IMR-90 (cell line): ENCODE data around the gene ATP2A3. TPM values are rescaled to one million over a fixed set of nuclear protein-coding genes. Genes with fewer than 3 reads are reported as not detected.

Source experiments
- ATAC-seq: fragments of 200-7000 bp; cut with Tn5 transposase; 2 replicates; pipeline ENCODE4 v1.9.1; 2020; ENCODE audit warnings: low read depth, mild to moderate bottlenecking, moderate library complexity
- BruUV-seq: library from RNA; stranded (reverse); fragments of 400-500 nt; replicated peaks from 2 replicates; lab custom pipeline; 2021; lab: Mats Ljungman, UMichigan
- CTCF ChIA-PET: fragments of 300-600 bp; formaldehyde crosslinking; extraction: SDS; loops from one replicate; lab custom pipeline; 2021; ENCODE audit warnings: antibody characterized with exemption; lab: Yijun Ruan, JAX
- POLR2A ChIA-PET: fragments of 300-600 bp; sonication (Branson Sonifier 250); formaldehyde crosslinking; loops from one replicate; lab custom pipeline; 2022; ENCODE audit warnings: antibody characterized with exemption; ENCODE audit not compliant: unreplicated experiment; lab: Charles Lee
- DNase-seq: peaks from one replicate; pipeline ENCODE4 v3.0.0; 2013
- H2AFZ ChIP-seq: replicated peaks from 2 replicates; pipeline ENCODE3; 2013; ENCODE audit warnings: low read length, mild to moderate bottlenecking; ENCODE audit not compliant: poor library complexity
- H2AK5ac ChIP-seq: 2 replicates; pipeline ENCODE4 v1.6.1; 2013; ENCODE audit warnings: low read depth, low read length, inconsistent platforms
- H2AK9ac ChIP-seq: replicated peaks from 2 replicates; pipeline ENCODE3; 2013; ENCODE audit warnings: mild to moderate bottlenecking, low read depth, low read length, moderate library complexity; ENCODE audit not compliant: poor library complexity
- H2BK120ac ChIP-seq: 2 replicates; pipeline ENCODE4 v1.6.1; 2013; ENCODE audit warnings: low read depth, low read length, inconsistent platforms
- H2BK15ac ChIP-seq: 3 replicates; pipeline ENCODE4 v1.6.1; 2013; ENCODE audit warnings: low read depth, low read length, inconsistent platforms
- H2BK20ac ChIP-seq: 2 replicates; pipeline ENCODE4 v1.6.1; 2013; ENCODE audit warnings: low read depth, mild to moderate bottlenecking, inconsistent platforms, low read length, moderate library complexity
- H2BK5ac ChIP-seq: 2 replicates; pipeline ENCODE4 v1.6.1; 2013; ENCODE audit warnings: mild to moderate bottlenecking, low read depth, low read length, inconsistent platforms; ENCODE audit not compliant: poor library complexity, severe bottlenecking
- H3K14ac ChIP-seq: replicated peaks from 2 replicates; pipeline ENCODE4 v1.6.1; 2013; ENCODE audit warnings: low read depth, low read length, inconsistent platforms
- H3K18ac ChIP-seq: 2 replicates; pipeline ENCODE4 v1.6.1; 2013; ENCODE audit warnings: low read depth, low read length, control low read depth
- H3K23ac ChIP-seq: 2 replicates; pipeline ENCODE4 v1.6.1; 2013; ENCODE audit warnings: low read depth, low read length, inconsistent platforms
- H3K27ac ChIP-seq: 2 replicates; pipeline ENCODE4 v1.5.1; 2013; ENCODE audit warnings: mild to moderate bottlenecking, control low read depth, low read length; ENCODE audit not compliant: insufficient read depth
- H3K27me3 ChIP-seq: 2 replicates; pipeline ENCODE4 v1.6.1; 2013; ENCODE audit warnings: low read length; ENCODE audit not compliant: control insufficient read depth, insufficient read depth
- H3K36me3 ChIP-seq: 2 replicates; pipeline ENCODE4 v1.6.1; 2013; ENCODE audit warnings: low read length, mixed read lengths; ENCODE audit not compliant: control insufficient read depth, insufficient read depth
- H3K4ac ChIP-seq: 2 replicates; pipeline ENCODE4 v1.6.1; 2013; ENCODE audit warnings: low read depth, low read length, inconsistent platforms
- H3K4me1 ChIP-seq: 2 replicates; pipeline ENCODE4 v1.6.1; 2013; ENCODE audit warnings: low read length, mixed read lengths; ENCODE audit not compliant: control insufficient read depth, insufficient read depth
- H3K4me2 ChIP-seq: 2 replicates; pipeline ENCODE4 v1.6.1; 2013; ENCODE audit warnings: low read depth, mild to moderate bottlenecking, control low read depth, low read length, moderate library complexity
- H3K4me3 ChIP-seq: 2 replicates; pipeline ENCODE4 v1.5.1; 2013; ENCODE audit warnings: low read depth, mild to moderate bottlenecking, control low read depth, low read length, moderate library complexity; ENCODE audit not compliant: insufficient read depth
- H3K56ac ChIP-seq: 2 replicates; pipeline ENCODE4 v1.6.1; 2013; ENCODE audit warnings: low read length, inconsistent platforms; ENCODE audit not compliant: insufficient read depth; ENCODE audit errors: extremely low read depth
- H3K79me1 ChIP-seq, 2 experiments: 2 replicates each; pipeline ENCODE4 v1.6.1; 2013; ENCODE audit warnings: low read length in 2 of 2, inconsistent platforms in 1 of 2, low read depth in 1 of 2
- H3K9ac ChIP-seq: 2 replicates; pipeline ENCODE4 v1.6.1; 2013; ENCODE audit warnings: low read depth, low read length, control low read depth
- H3K9me1 ChIP-seq: 2 replicates; pipeline ENCODE4 v1.6.1; 2013; ENCODE audit warnings: low read length, inconsistent platforms; ENCODE audit not compliant: insufficient read depth
- H3K9me3 ChIP-seq: 2 replicates; pipeline ENCODE4 v1.6.1; 2013; ENCODE audit warnings: low read length; ENCODE audit not compliant: control insufficient read depth, insufficient read depth
- H4K20me1 ChIP-seq: 2 replicates; pipeline ENCODE4 v1.6.1; 2013; ENCODE audit warnings: low read length, inconsistent platforms; ENCODE audit not compliant: insufficient read depth
- H4K5ac ChIP-seq: 2 replicates; pipeline ENCODE4 v1.6.1; 2013; ENCODE audit warnings: mild to moderate bottlenecking, low read depth, low read length, control low read depth
- H4K8ac ChIP-seq, 2 experiments: 2 replicates each; pipeline ENCODE4 v1.6.1; 2013; ENCODE audit warnings: low read depth in 2 of 2, low read length in 2 of 2, control low read depth in 1 of 2, inconsistent platforms in 1 of 2
- H4K91ac ChIP-seq: 2 replicates; pipeline ENCODE4 v1.6.1; 2013; ENCODE audit warnings: low read depth, low read length, inconsistent platforms; ENCODE audit not compliant: insufficient read depth
- CEBPB ChIP-seq: IDR thresholded peaks from 2 replicates; pipeline ENCODE4 v1.6.1; 2012; ENCODE audit warnings: low read depth, low read length, improper control_type of control experiment
- CHD1 ChIP-seq: IDR thresholded peaks from 2 replicates; pipeline ENCODE4 v1.6.1; 2012; ENCODE audit warnings: low read depth, low read length, improper control_type of control experiment
- MAFK ChIP-seq: IDR thresholded peaks from 2 replicates; pipeline ENCODE4 v1.6.1; 2012; ENCODE audit warnings: low read depth, low read length, improper control_type of control experiment
- MAZ ChIP-seq: IDR thresholded peaks from 2 replicates; pipeline ENCODE4 v1.6.1; 2012; ENCODE audit warnings: low read depth, mild to moderate bottlenecking, low read length, improper control_type of control experiment, moderate library complexity, borderline replicate concordance
- MXI1 ChIP-seq: IDR thresholded peaks from 2 replicates; pipeline ENCODE4 v1.6.1; 2012; ENCODE audit warnings: low read depth, mild to moderate bottlenecking, low read length, moderate library complexity, borderline replicate concordance
- POLR2A ChIP-seq: IDR thresholded peaks from 2 replicates; pipeline ENCODE4 v1.6.1; 2012; ENCODE audit warnings: mild to moderate bottlenecking, low read depth, low read length
- RCOR1 ChIP-seq: IDR thresholded peaks from 2 replicates; pipeline ENCODE4 v1.6.1; 2012; ENCODE audit warnings: mild to moderate bottlenecking, low read length, improper control_type of control experiment; ENCODE audit not compliant: insufficient replicate concordance
- RFX5 ChIP-seq: IDR thresholded peaks from 2 replicates; pipeline ENCODE4 v1.8.0; 2012; ENCODE audit warnings: low read depth, mild to moderate bottlenecking, low read length, moderate library complexity
- SMC3 ChIP-seq: fragments of 150-350 bp; IDR thresholded peaks from 2 replicates; pipeline ENCODE4 v1.6.1; 2016; ENCODE audit warnings: low read depth, mild to moderate bottlenecking, antibody characterized with exemption, low read length, moderate library complexity
- USF2 ChIP-seq: fragments of 150-350 bp; IDR thresholded peaks from 2 replicates; pipeline ENCODE4 v1.6.1; 2017; ENCODE audit warnings: mild to moderate bottlenecking, antibody characterized with exemption, low read length, low read depth
- WGBS, 2 experiments: methylation state at CpG; one replicate each; pipeline versions ENCODE4 v1.1.5 to v1.1.7; 2013; ENCODE audit warnings: missing lambda C conversion rate in 2 of 2; ENCODE audit not compliant: insufficient read length in 1 of 2; ENCODE audit errors: extremely low coverage in 2 of 2; 5-methylcytosine and 5-hydroxymethylcytosine counted together
- dilution Hi-C: fragments of 300-500 bp; cut with HindIII; formaldehyde crosslinking; loops from one replicate; pipeline ENCODE4 v1.14.3; 2018; ENCODE audit warnings: low sequenced_read_pairs; ENCODE audit not compliant: unreplicated experiment
- in situ Hi-C: fragments of 300-500 bp; cut with MboI; formaldehyde crosslinking; loops from 3 replicates; pipeline ENCODE4 v1.14.3; 2019; ENCODE audit warnings: low sequenced_read_pairs, inconsistent platforms, mixed read lengths
- intact Hi-C: fragments of 100-400 bp; cut with micrococcal nuclease; formaldehyde crosslinking; loops from 2 replicates; pipeline ENCODE4 v1.10.0; 2022
- polyA plus RNA-seq, 3 experiments: library from polyadenylated mRNA; depleted of rRNA; stranded (reverse); fragments of >200 nt; gene quantifications; 2 replicates each; pipeline ENCODE4 v1.2.3, GENCODE V29; 2012; ENCODE audit warnings: low replicate concordance in 1 of 3
- total RNA-seq: library from RNA; depleted of rRNA; stranded (reverse); fragments of >200 nt; gene quantifications from 2 replicates; pipeline ENCODE4 v1.2.3, GENCODE V29; 2012
- TF ChIP-seq, protein P1 (sequence below): fragments of 150-350 bp; IDR thresholded peaks from 2 replicates; pipeline ENCODE4 v1.6.1; 2016; ENCODE audit warnings: low read depth, mild to moderate bottlenecking, low read length, moderate library complexity, borderline replicate concordance

The ATP2A3 gene
- total and polyA plus RNA-seq, 2 of the 4 experiments (the other 2 are of a cell fraction) = 0.18 to 0.63 TPM

GRCh38 chr17:3974138-3974687, 10.0 kb upstream of the ATP2A3 start:
- Histone ChIP-seq H4K91ac (no peak overlapping the region), H3K56ac (no peak overlapping the region), H3K27ac (no peak overlapping the region), H3K4ac (no peak overlapping the region), H3K79me1 (no peaks in the 10 kb centered on the region), H3K9me3 (peaks cover 15% of the 10 kb centered on the region), H2BK5ac (no peak overlapping the region), H2AK5ac (no peak overlapping the region), H3K36me3 (no peaks in the 10 kb centered on the region), H3K9ac (no peak overlapping the region), H4K8ac (no peak overlapping the region), H2AFZ (peak overlapping the region; percentile 32), H4K20me1 (no peaks in the 10 kb centered on the region), H2BK120ac (no peak overlapping the region), H3K4me3 (no peak overlapping the region), H3K14ac (no peak overlapping the region), H4K5ac (no peak overlapping the region), H2BK20ac (no peak overlapping the region), H3K4me1 (no peaks in the 10 kb centered on the region), H3K18ac (no peak overlapping the region), H3K9me1 (no peaks in the 10 kb centered on the region), H2BK15ac (no peak overlapping the region), H3K4me2 (no peak overlapping the region), H3K23ac (no peak overlapping the region), H3K27me3 (peaks cover 23% of the 10 kb centered on the region), H2AK9ac (no peak overlapping the region)
- TF ChIP-seq USF2 (no peak), MAFK (no peak), POLR2A (no peak), RFX5 (no peak), MXI1 (no peak), RCOR1 (no peak), CHD1 (no peak), MAZ (no peak), SMC3 (no peak), CEBPB (no peak)
- TF ChIP-seq, protein P1, sequence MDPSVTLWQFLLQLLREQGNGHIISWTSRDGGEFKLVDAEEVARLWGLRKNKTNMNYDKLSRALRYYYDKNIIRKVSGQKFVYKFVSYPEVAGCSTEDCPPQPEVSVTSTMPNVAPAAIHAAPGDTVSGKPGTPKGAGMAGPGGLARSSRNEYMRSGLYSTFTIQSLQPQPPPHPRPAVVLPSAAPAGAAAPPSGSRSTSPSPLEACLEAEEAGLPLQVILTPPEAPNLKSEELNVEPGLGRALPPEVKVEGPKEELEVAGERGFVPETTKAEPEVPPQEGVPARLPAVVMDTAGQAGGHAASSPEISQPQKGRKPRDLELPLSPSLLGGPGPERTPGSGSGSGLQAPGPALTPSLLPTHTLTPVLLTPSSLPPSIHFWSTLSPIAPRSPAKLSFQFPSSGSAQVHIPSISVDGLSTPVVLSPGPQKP = no peak
- POLR2A ChIA-PET = no interaction called here
- CTCF ChIA-PET = no interaction called here
- ATAC-seq (no peak), DNase-seq (no peak)
- intact Hi-C loops = no loop called here
- dilution Hi-C loops = no loop called here
- in situ Hi-C loops = no loop called here
- 69% methylated on average over 10 of the region's 15 CpGs; no CpG with 5 or more reads in 1 of the 2 experiments for WGBS, 2 experiments
- no TSS peak for BruUV-seq
